ENCODE measurements around the gene RGSL1. TPM values are rescaled to one million over a fixed set of nuclear protein-coding genes. Genes with fewer than 3 reads are reported as not detected.

RGSL1 gene
- polyA plus RNA-seq, 3 donors: not detected

DNA sequence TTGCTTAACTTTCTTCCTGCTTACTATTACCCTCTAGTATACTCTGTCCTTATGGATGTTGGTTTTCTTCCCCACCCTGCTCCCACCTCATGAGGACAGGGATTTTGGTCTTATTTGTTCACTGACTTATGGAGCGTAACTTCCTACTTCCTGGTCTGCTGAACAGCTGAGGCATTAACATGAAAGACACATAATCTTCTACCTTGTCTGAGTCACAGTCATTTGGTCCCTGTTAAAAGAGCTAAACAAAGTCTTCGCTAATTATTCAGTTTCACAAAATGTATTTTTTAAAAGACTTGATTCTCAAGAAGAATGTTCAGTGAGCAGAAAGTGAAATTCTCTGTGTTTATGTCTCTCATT, 120.6 kb downstream of the RGSL1 start:
- Histone ChIP-seq H3K9ac (ENCODE audit: insufficient read depth, low read length, poor library complexity, severe bottlenecking) (no peak overlapping the region), H3K36me3 (replicated peaks in 1 of 2; ENCODE audit: control insufficient read depth in 1 of 2, insufficient read depth in 2 of 2, low read length in 2 of 2) (peaks cover 18 to 32% of the 10 kb centered on the region in 2 donors), H3K4me3 (replicated peaks in 1 of 3; ENCODE audit: low read depth in 2 of 3, low read length in 3 of 3) (no peak overlapping the region), H3K27ac (ENCODE audit: low read depth in 1 of 2, low read length in 2 of 2) (no peak overlapping the region), H3K4me2 (replicated peaks; ENCODE audit: extremely low read depth, low read length, poor library complexity, severe bottlenecking) (no peak overlapping the region), H3K9me3 (replicated peaks in 1 of 2; ENCODE audit: control insufficient read depth in 1 of 2, insufficient read depth in 1 of 2, low read length in 2 of 2) (no peaks in the 10 kb centered on the region), H3K4me1 (ENCODE audit: control insufficient read depth in 1 of 2, insufficient read depth in 2 of 2, low read length in 2 of 2) (no peaks in the 10 kb centered on the region), H3K27me3 (ENCODE audit: control insufficient read depth in 2 of 2, insufficient read depth in 2 of 2, low read length in 2 of 2) (no peaks in the 10 kb centered on the region), H3K79me2 (ENCODE audit: insufficient read depth, low read length) (no peaks in the 10 kb centered on the region), H2AFZ (ENCODE audit: insufficient read depth, low read depth, low read length, poor library complexity, severe bottlenecking) (no peak overlapping the region), H4K20me1 (ENCODE audit: insufficient read depth, low read length) (no peaks in the 10 kb centered on the region)
- WGBS (ENCODE audit: insufficient coverage): 83% methylated on average over 1 of the region's 2 CpGs
- Mint-ChIP-seq H3K4me3 (no peak overlapping the region), H3K27me3 (ENCODE audit: low read depth in 3 of 3) (no peaks in the 10 kb centered on the region), H3K36me3 (peaks cover 21 to 27% of the 10 kb centered on the region in 2 donors), H3K4me1 (peaks cover 2% of the 10 kb centered on the region), H3K9me3 (peaks cover 0 to 3% (median 0%) of the 10 kb centered on the region in 7 donors), H3K27ac (no peak overlapping the region)
- intact Hi-C loops (cut with micrococcal nuclease): no loop called here
- no peak for DNase-seq
- no peak for TF ChIP-seq CTCF (IDR thresholded peaks at IDR 0.05)

GRCh38 chr1:182574156-182574555, 124.2 kb downstream of the RGSL1 start:
- TF ChIP-seq CTCF (IDR thresholded peaks at IDR 0.05): no peak
- Histone ChIP-seq H4K20me1 (ENCODE audit: insufficient read depth, low read length) (no peaks in the 10 kb centered on the region), H3K36me3 (replicated peaks in 1 of 2; ENCODE audit: control insufficient read depth in 1 of 2, insufficient read depth in 2 of 2, low read length in 2 of 2) (peaks cover 34 to 58% of the 10 kb centered on the region in 2 donors), H3K4me1 (ENCODE audit: control insufficient read depth in 1 of 2, insufficient read depth in 2 of 2, low read length in 2 of 2) (no peaks in the 10 kb centered on the region), H3K4me2 (replicated peaks; ENCODE audit: extremely low read depth, low read length, poor library complexity, severe bottlenecking) (no peak overlapping the region), H3K27me3 (ENCODE audit: control insufficient read depth in 2 of 2, insufficient read depth in 2 of 2, low read length in 2 of 2) (no peaks in the 10 kb centered on the region), H2AFZ (ENCODE audit: insufficient read depth, low read depth, low read length, poor library complexity, severe bottlenecking) (no peak overlapping the region), H3K9ac (ENCODE audit: insufficient read depth, low read length, poor library complexity, severe bottlenecking) (no peak overlapping the region), H3K79me2 (ENCODE audit: insufficient read depth, low read length) (no peaks in the 10 kb centered on the region), H3K4me3 (replicated peaks in 1 of 3; ENCODE audit: low read depth in 2 of 3, low read length in 3 of 3) (no peak overlapping the region), H3K27ac (ENCODE audit: low read depth in 1 of 2, low read length in 2 of 2) (no peak overlapping the region), H3K9me3 (replicated peaks in 1 of 2; ENCODE audit: control insufficient read depth in 1 of 2, insufficient read depth in 1 of 2, low read length in 2 of 2) (no peaks in the 10 kb centered on the region)
- Mint-ChIP-seq H3K36me3 (peaks cover 48 to 54% of the 10 kb centered on the region in 2 donors), H3K9me3 (peaks cover 0 to 3% (median 0%) of the 10 kb centered on the region in 7 donors), H3K27me3 (ENCODE audit: low read depth in 3 of 3) (peaks cover 0 to 2% (median 0%) of the 10 kb centered on the region in 3 donors), H3K27ac (peak overlapping the region in 1 of 7 donors; percentile 26), H3K4me1 (peaks cover 5% of the 10 kb centered on the region), H3K4me3 (no peak overlapping the region)
- intact Hi-C loops (cut with micrococcal nuclease): no loop called here
- no peak for DNase-seq
- WGBS (ENCODE audit: insufficient coverage): no CpG with 5 or more reads among the region's 4 CpGs

All from CD14-positive monocyte (primary cell).